ENCODE measurements around the gene MFNG.

MFNG gene

GRCh38 chr22:37498289-37498909 is 12.2 kb upstream of the MFNG start (continued):
- peak; percentile 84 for TF ChIP-seq CTCF (tag by site-specific recombination; IDR thresholded peaks at IDR 0.05)
- 0 out of 2 replicates have a peak, but pooled peaks have one; percentile 7 for TF ChIP-seq ZIC2 (tag by site-specific recombination; IDR thresholded peaks at IDR 0.05)
- no peak for TF ChIP-seq ZNF677 (tag by site-specific recombination; IDR thresholded peaks at IDR 0.05)
- TF ChIP-seq ZNF138 (tag by site-specific recombination; IDR thresholded peaks at IDR 0.05; ENCODE audit: borderline replicate concordance) = no peak
- TF ChIP-seq ZNF266 (tag by site-specific recombination; IDR thresholded peaks at IDR 0.05; ENCODE audit: low read depth) = no peak
- TF ChIP-seq HOXA7 (CRISPR knock-in tag; IDR thresholded peaks at IDR 0.05; ENCODE audit: borderline replicate concordance) = no peak
- no peak for TF ChIP-seq ZNF341 (tag by site-specific recombination; IDR thresholded peaks at IDR 0.05; ENCODE audit: low read depth)
- peak; percentile 74 for TF ChIP-seq KLF1 (tag by site-specific recombination; IDR thresholded peaks at IDR 0.05)
- no peak for TF ChIP-seq ZNF580 (tag by site-specific recombination; IDR thresholded peaks at IDR 0.05)
- peak; percentile 19; the same call in 1 of the 2 replicates for TF ChIP-seq HIC1 (tag by site-specific recombination; IDR thresholded peaks at IDR 0.05)
- TF ChIP-seq ZNF16 (tag by site-specific recombination; IDR thresholded peaks at IDR 0.05; ENCODE audit: low read depth) = no peak
- TF ChIP-seq ZNF148 (tag by site-specific recombination; IDR thresholded peaks at IDR 0.05; ENCODE audit: borderline replicate concordance) = no peak
- TF ChIP-seq ZNF433 (tag by site-specific recombination; IDR thresholded peaks at IDR 0.05; ENCODE audit: low read depth) = no peak
- no peak for TF ChIP-seq ZNF221 (tag by site-specific recombination; IDR thresholded peaks at IDR 0.05; ENCODE audit: borderline replicate concordance)
- TF ChIP-seq PATZ1 (tag by site-specific recombination; IDR thresholded peaks at IDR 0.05) = no peak
- peak; percentile 48; the same call in 1 of the 2 replicates for TF ChIP-seq GLIS2 (tag by site-specific recombination; IDR thresholded peaks at IDR 0.05)
- no peak for TF ChIP-seq ZNF768 (tag by site-specific recombination; IDR thresholded peaks at IDR 0.05)
- peak; percentile 38; the same call in 1 of the 2 replicates for TF ChIP-seq EGR2 (tag by site-specific recombination; IDR thresholded peaks at IDR 0.05; ENCODE audit: low read depth)
- TF ChIP-seq OVOL3 (tag by site-specific recombination; IDR thresholded peaks at IDR 0.05) = no peak
- TF ChIP-seq ZBTB1 (tag by site-specific recombination; IDR thresholded peaks at IDR 0.05) = no peak
- TF ChIP-seq ZBTB10 (tag by site-specific recombination; IDR thresholded peaks at IDR 0.05) = no peak
- TF ChIP-seq ZNF146 (tag by site-specific recombination; IDR thresholded peaks at IDR 0.05) = no peak
- TF ChIP-seq ZNF19 (tag by site-specific recombination; IDR thresholded peaks at IDR 0.05; ENCODE audit: low read depth) = no peak
- TF ChIP-seq ZBTB44 (tag by site-specific recombination; IDR thresholded peaks at IDR 0.05) = no peak
- no peak for TF ChIP-seq MYNN (tag by site-specific recombination; IDR thresholded peaks at IDR 0.05; ENCODE audit: borderline replicate concordance)
- TF ChIP-seq ZNF37A (tag by site-specific recombination; IDR thresholded peaks at IDR 0.05) = no peak
- TF ChIP-seq ZNF624 (tag by site-specific recombination; IDR thresholded peaks at IDR 0.05) = no peak
